Heart left ventricle (tissue), 16 donors: ENCODE measurements around the gene TMEM106C. TPM values are rescaled to one million over a fixed set of nuclear protein-coding genes. Genes with fewer than 3 reads are reported as not detected.

Experiments
- ATAC-seq, 4 donors: fragments of 200-7000 bp; cut with Tn5 transposase; one replicate each; pipeline ENCODE4 v1.9.1; 2020 to 2022; ENCODE audit warnings: moderate library complexity in 4 of 4, mild to moderate bottlenecking in 3 of 4, moderate number of reproducible peaks in 1 of 4
- DNase-seq, 5 donors: peaks; one replicate each; pipeline ENCODE4 v3.0.0-alpha.2; 2020
- H3K27ac ChIP-seq, 12 donors: fragments of 200-600 bp; sonication (generic) in 4 of 12; one replicate each; pipeline versions ENCODE4 v1.5.0 to v1.8.0; 2016 to 2022; ENCODE audit warnings: mild to moderate bottlenecking in 2 of 12
- H3K27me3 ChIP-seq, 9 donors: fragments of 200-600 bp; sonication (generic) in 2 of 9; one replicate each; pipeline versions ENCODE4 v1.5.1 to v1.8.0; 2016 to 2022; ENCODE audit warnings: mild to moderate bottlenecking in 3 of 9
- H3K36me3 ChIP-seq, 9 donors: fragments of 200-600 bp; sonication (generic) in 2 of 9; one replicate each; pipeline versions ENCODE4 v1.5.0 to v1.8.0; 2018 to 2022; ENCODE audit warnings: mild to moderate bottlenecking in 2 of 9
- H3K4me1 ChIP-seq, 12 donors: fragments of 200-600 bp; sonication (generic) in 4 of 12; one replicate each; pipeline versions ENCODE4 v1.5.0 to v1.8.0; 2016 to 2022; ENCODE audit warnings: mild to moderate bottlenecking in 3 of 12
- H3K4me3 ChIP-seq, 12 donors: fragments of 200-600 bp; sonication (generic) in 4 of 12; one replicate each; pipeline versions ENCODE4 v1.5.0 to v1.8.0; 2017 to 2022; ENCODE audit warnings: mild to moderate bottlenecking in 9 of 12, moderate library complexity in 4 of 12
- H3K9me3 ChIP-seq, 12 donors: fragments of 200-600 bp; sonication (generic) in 4 of 12; one replicate each; pipeline versions ENCODE4 v1.5.0 to v1.8.0; 2016 to 2022; ENCODE audit warnings: mild to moderate bottlenecking in 1 of 12
- CTCF ChIP-seq, 12 donors: fragments of 200-600 bp; sonication (generic) in 4 of 12; IDR thresholded peaks; one replicate each; pipeline versions ENCODE4 v1.5.0 to v1.8.0; 2018 to 2022; ENCODE audit warnings: antibody characterized with exemption in 12 of 12, mild to moderate bottlenecking in 5 of 12
- POLR2A ChIP-seq, 2 donors: fragments of 450-650 bp; IDR thresholded peaks; one replicate each; pipeline ENCODE4 v1.6.1; 2017; ENCODE audit warnings: antibody characterized with exemption in 2 of 2, mild to moderate bottlenecking in 2 of 2, moderate library complexity in 2 of 2
- WGBS, 4 donors: extraction: QIAGEN DNeasy Blood & Tissue Kit in 2 of 4; methylation state at CpG; one replicate each; pipeline versions ENCODE4 v1.1.5 to v1.1.7; 2013 to 2018; 5-methylcytosine and 5-hydroxymethylcytosine counted together
- intact Hi-C, 10 donors: fragments of 100-400 bp; cut with DNase I; formaldehyde crosslinking; loops; one replicate each; pipeline versions ENCODE4 v1.11.1 to v1.14.2; 2022
- polyA plus RNA-seq, 2 donors: library from polyadenylated mRNA; stranded (reverse); fragments of 200-250 nt; gene quantifications; one replicate each; pipeline ENCODE4 v1.2.3, GENCODE V29; 2013
- total RNA-seq, 9 donors: library from RNA; depleted of rRNA in 2 of 9; stranded (reverse); fragments of >200 nt in 2 of 9; fragmentation: NEBNext Ultra II Directional in 3 of 9; extraction: Animal tissue kit (Norgen Biotek cat#: 25700) in 3 of 9; gene quantifications; one replicate each; pipeline versions ENCODE4 v1.1.0 to v1.2.4, GENCODE V29; 2016 to 2023
- donor health status: ischemic (EF 13 %, LVEDD 7.1; RV severe dilation, severe dysfunction).
- donor health status: healthy with polysubstance abuse.
- donor health status: DM: no; HTN: yes; CAD: no.
- donor health status: DM: no; HTN: no; CAD: no.
- donor health status: ischemic (EF 25% LVEDD 6.9; RV normal size, moderate dysfunction).
- donor health status: ischemic (EF 25% LVEDD 5.7; RV mildly dilated, moderate dysfunction).
- donor health status: healthy.
- donor health status: DM: yes; HTN: yes; CAD: no.
- donor health status: ischemic (EF 35%, LVEDD 5.7; RV mildly dilated, moderate dysfunction).
- donor health status: nonischemic (EF 11% LVEDD 7.7; RV severe dilation, severe dysfunction).
- donor health status: DM: yes; HTN: yes; CAD: no.
- donor health status: PGD.
- donor health status: ischemic (EF 29% LVEDD 5.4; RV normal size, mild dysfunction).
- donor health status: nonischemic (EF 23%, LVEDD 6.1; RV moderate dilation, normal function).

TMEM106C gene
- total and polyA plus RNA-seq, 11 donors: 23.0 to 66.6 (median 50.0) TPM

- H3K4me1 ChIP-seq: peaks cover 0 to 6% (median 0%) of the 10 kb centered on the region in 12 donors
- no peaks in the 10 kb centered on the region for H3K27me3 ChIP-seq
- H3K36me3 ChIP-seq: no peaks in the 10 kb centered on the region
- 83 to 94% (median 91%) methylated on average over 11 to 12 of the region's 12 CpGs for WGBS, 4 donors
- intact Hi-C loops: no loop called here
- ATAC-seq (no peak), DNase-seq (no peak)
- H3K27ac ChIP-seq: no peak overlapping the region
- TF ChIP-seq POLR2A (IDR thresholded peaks at IDR 0.05) (no peak), CTCF (IDR thresholded peaks at IDR 0.05) (no peak)
- no peaks in the 10 kb centered on the region for H3K9me3 ChIP-seq
- H3K4me3 ChIP-seq: no peak overlapping the region
Observed at GRCh38 chr12:47989666-47990065, 26.3 kb downstream of the TMEM106C start.

- no peaks in the 10 kb centered on the region for H3K36me3 ChIP-seq
- no peaks in the 10 kb centered on the region for H3K27me3 ChIP-seq
- TF ChIP-seq CTCF (IDR thresholded peaks at IDR 0.05) (no peak), POLR2A (IDR thresholded peaks at IDR 0.05) (no peak)
- no peak for ATAC-seq
- intact Hi-C loops: no loop called here
- H3K9me3 ChIP-seq: no peaks in the 10 kb centered on the region
- WGBS, 4 donors: 76 to 95% (median 81%) methylated on average over 6 to 7 of the region's 7 CpGs
- no peak overlapping the region for H3K27ac ChIP-seq
- H3K4me1 ChIP-seq: peaks cover 0 to 6% (median 0%) of the 10 kb centered on the region in 12 donors
- no peak for DNase-seq
- H3K4me3 ChIP-seq: no peak overlapping the region
Observed at GRCh38 chr12:47990351-47991105, 27.1 kb downstream of the TMEM106C start.

- Histone ChIP-seq H3K9me3 (no peaks in the 10 kb centered on the region), H3K27ac (no peak overlapping the region), H3K4me3 (no peak overlapping the region), H3K36me3 (no peaks in the 10 kb centered on the region), H3K27me3 (no peaks in the 10 kb centered on the region), H3K4me1 (peaks cover 0 to 14% (median 7%) of the 10 kb centered on the region in 12 donors)
- TF ChIP-seq CTCF (IDR thresholded peaks at IDR 0.05): no peak
- TF ChIP-seq POLR2A (IDR thresholded peaks at IDR 0.05): no peak
- intact Hi-C loops: no loop called here
- DNase-seq: no peak
- 51 to 69% (median 55%) methylated on average over 12 to 13 of the region's 13 CpGs for WGBS, 4 donors
- ATAC-seq: no peak
Observed at GRCh38 chr12:47991106-47992061, 28.0 kb downstream of the TMEM106C start.

- no peak for TF ChIP-seq CTCF (IDR thresholded peaks at IDR 0.05)
- no peak for TF ChIP-seq POLR2A (IDR thresholded peaks at IDR 0.05)
- no peak for ATAC-seq
- intact Hi-C loops: no loop called here
Observed at GRCh38 chr12:47992776-47993175, 29.4 kb downstream of the TMEM106C start.

More at GRCh38 chr12:47992776-47993175, 29.4 kb downstream of the TMEM106C start:
- H3K27me3 ChIP-seq: peaks cover 0 to 8% (median 0%) of the 10 kb centered on the region in 9 donors
- H3K4me3 ChIP-seq: no peak overlapping the region
- H3K36me3 ChIP-seq: no peaks in the 10 kb centered on the region
- no peak for DNase-seq
- H3K27ac ChIP-seq: no peak overlapping the region
- no peaks in the 10 kb centered on the region for H3K9me3 ChIP-seq
- WGBS, 4 donors: 89 to 97% (median 96%) methylated on average over 6 to 10 of the region's 10 CpGs
- H3K4me1 ChIP-seq: peaks cover 0 to 16% (median 8%) of the 10 kb centered on the region in 12 donors
